Activated naive CD8-positive, alpha-beta T cell treated with anti-CD3 and anti-CD28 coated beads, Interleukin-2, amount 10 ng/mL, durations not matched to agents 7 days and 5 days (primary cell): ENCODE data around the gene CCNDBP1. TPM values are rescaled to one million over a fixed set of nuclear protein-coding genes. Genes with fewer than 3 reads are reported as not detected.
"Not testable (repeated sequence)": the region's sequence is repeated elsewhere in the genome, so short reads cannot be mapped to it uniquely, and the experiment has no call there.

Source experiments
- ATAC-seq: fragments of 150-1000 bp; cut with Tn5 transposase; one replicate; pipeline ENCODE4 v1.10.0; 2021; ENCODE audit warnings: low read depth, moderate library complexity
- POLR2A ChIA-PET: fragments of 350-600 bp; sonication (Branson Sonifier 250); formaldehyde crosslinking; loops from one replicate; lab custom pipeline; 2021; ENCODE audit warnings: antibody characterized with exemption; lab: Charles Lee
- DNase-seq: peaks from one replicate; pipeline ENCODE4 v3.0.0; 2021
- H3K27ac Mint-ChIP-seq: one replicate; pipeline ENCODE4 v1.8.0; 2022; ENCODE audit warnings: mild to moderate bottlenecking, mixed read lengths
- H3K27me3 Mint-ChIP-seq: one replicate; pipeline ENCODE4 v1.8.0; 2022; ENCODE audit warnings: mild to moderate bottlenecking, moderate library complexity, mixed read lengths
- H3K36me3 Mint-ChIP-seq: one replicate; pipeline ENCODE4 v1.8.0; 2021; ENCODE audit warnings: mild to moderate bottlenecking, mixed read lengths
- H3K4me1 Mint-ChIP-seq: one replicate; pipeline ENCODE4 v1.8.0; 2021; ENCODE audit warnings: mixed read lengths
- H3K4me3 Mint-ChIP-seq: one replicate; pipeline ENCODE4 v1.8.0; 2022; ENCODE audit warnings: mild to moderate bottlenecking, moderate library complexity, mixed read lengths
- H3K9me3 Mint-ChIP-seq: one replicate; pipeline ENCODE4 v1.8.0; 2021; ENCODE audit warnings: mixed read lengths
- total RNA-seq, 2 experiments: library from RNA; stranded (reverse); gene quantifications; one replicate each; pipeline ENCODE4 v1.2.3, GENCODE V29; 2021

The CCNDBP1 gene
- total RNA-seq, 2 experiments from 2014 or later = 80.4 to 86.5 TPM

- H3K4me1 Mint-ChIP-seq = no peaks in the 10 kb centered on the region
- H3K4me3 Mint-ChIP-seq = no peak overlapping the region
- H3K27ac Mint-ChIP-seq = no peak overlapping the region
- DNase-seq = no peak
- ATAC-seq = no peak
- no peaks in the 10 kb centered on the region for H3K36me3 Mint-ChIP-seq
- no peaks in the 10 kb centered on the region for H3K9me3 Mint-ChIP-seq
- POLR2A ChIA-PET = no interaction called here
- peaks cover 21% of the 10 kb centered on the region for H3K27me3 Mint-ChIP-seq
These were observed 28.3 kb downstream of the CCNDBP1 start for GRCh38 chr15:43213466-43213865.

DNA sequence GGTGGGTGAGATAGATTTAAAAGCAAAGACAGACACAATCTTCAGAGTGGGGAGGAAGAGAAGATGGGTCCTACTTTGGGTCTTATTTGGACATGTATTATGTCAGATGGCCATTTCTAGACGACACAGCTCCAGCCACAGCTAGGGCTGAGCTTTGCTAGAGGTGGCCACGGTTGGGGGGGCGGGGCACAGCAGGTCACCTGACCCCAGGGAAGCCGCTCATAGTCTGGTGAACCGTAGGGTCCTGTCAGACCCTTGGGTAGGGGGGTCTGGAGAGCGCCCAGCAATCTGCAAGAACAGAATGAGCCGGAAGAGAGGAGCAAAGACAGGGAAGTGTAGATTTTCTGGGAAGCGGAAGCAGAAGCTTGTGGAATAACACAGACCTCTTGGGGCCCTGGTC lies 29.0 kb downstream of the CCNDBP1 start:
- POLR2A ChIA-PET = no interaction called here
- no peaks in the 10 kb centered on the region for H3K36me3 Mint-ChIP-seq
- peaks cover 20% of the 10 kb centered on the region for H3K27me3 Mint-ChIP-seq
- H3K4me3 Mint-ChIP-seq = no peak overlapping the region
- DNase-seq (no peak), ATAC-seq (no peak)
- H3K9me3 Mint-ChIP-seq = no peaks in the 10 kb centered on the region
- no peak overlapping the region for H3K27ac Mint-ChIP-seq
- H3K4me1 Mint-ChIP-seq = no peaks in the 10 kb centered on the region

GRCh38 chr15:43214592-43215295 lies 29.5 kb downstream of the CCNDBP1 start:
- no peak for ATAC-seq
- no peak overlapping the region for H3K4me3 Mint-ChIP-seq
- H3K9me3 Mint-ChIP-seq = no peaks in the 10 kb centered on the region
- POLR2A ChIA-PET = no interaction called here
- DNase-seq = no peak
- no peaks in the 10 kb centered on the region for H3K36me3 Mint-ChIP-seq
- no peaks in the 10 kb centered on the region for H3K4me1 Mint-ChIP-seq
- peaks cover 22% of the 10 kb centered on the region for H3K27me3 Mint-ChIP-seq
- H3K27ac Mint-ChIP-seq = no peak overlapping the region

DNA sequence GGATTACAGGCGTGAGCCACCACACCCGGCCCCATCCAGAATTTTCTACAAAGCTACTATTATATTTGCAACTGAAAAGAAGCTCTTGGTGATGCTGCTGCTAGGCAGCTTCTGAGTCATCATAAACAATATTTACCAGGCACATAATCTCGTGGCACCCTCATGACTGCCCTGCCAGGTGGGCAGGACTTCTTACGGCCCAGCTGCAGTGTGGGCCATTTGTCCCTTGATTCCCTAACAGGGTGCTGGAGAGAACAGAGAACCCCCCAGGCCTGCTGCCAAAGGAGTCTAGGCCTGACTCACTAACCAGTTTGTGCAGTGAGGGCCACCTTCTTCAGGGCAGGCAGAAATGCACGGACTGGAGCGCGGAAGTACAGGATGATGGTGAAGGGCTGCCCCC lies 30.8 kb downstream of the CCNDBP1 start:
- Mint-ChIP-seq H3K27ac (no peak overlapping the region), H3K9me3 (no peaks in the 10 kb centered on the region), H3K4me1 (peaks cover 4% of the 10 kb centered on the region), H3K27me3 (peaks cover 27% of the 10 kb centered on the region), H3K4me3 (no peak overlapping the region), H3K36me3 (no peaks in the 10 kb centered on the region)
- POLR2A ChIA-PET = no interaction called here
- no peak for ATAC-seq
- no peak for DNase-seq

GRCh38 chr15:43218908-43219706 lies 33.9 kb downstream of the CCNDBP1 start:
- POLR2A ChIA-PET = no interaction called here
- H3K9me3 Mint-ChIP-seq = no peaks in the 10 kb centered on the region
- H3K27me3 Mint-ChIP-seq = peaks cover 41% of the 10 kb centered on the region
- no peaks in the 10 kb centered on the region for H3K36me3 Mint-ChIP-seq
- ATAC-seq (no peak), DNase-seq (no peak)
- peaks cover 4% of the 10 kb centered on the region for H3K4me1 Mint-ChIP-seq
- no peak overlapping the region for H3K4me3 Mint-ChIP-seq
- no peak overlapping the region for H3K27ac Mint-ChIP-seq

GRCh38 chr15:43219929-43220928 lies 35.0 kb downstream of the CCNDBP1 start:
- no peak overlapping the region for H3K27ac Mint-ChIP-seq
- H3K27me3 Mint-ChIP-seq = peaks cover 42% of the 10 kb centered on the region
- H3K4me1 Mint-ChIP-seq = peaks cover 4% of the 10 kb centered on the region

GRCh38 chr15:43220991-43221403 lies 35.8 kb downstream of the CCNDBP1 start, which contains the start of gene EPB42:
Gene EPB42, minus strand, starts transcription at chr15:43221018. Its CDS starts 193 bp downstream, at chr15:43220825.
- peaks cover 6% of the 10 kb centered on the region for H3K4me1 Mint-ChIP-seq
- H3K27ac Mint-ChIP-seq = no peak within 1 kb of the TSS
- no peak for ATAC-seq
- DNase-seq = no peak
- H3K27me3 Mint-ChIP-seq = peaks cover 42% of the 10 kb centered on the region
- no peak within 1 kb of the TSS for H3K4me3 Mint-ChIP-seq
- POLR2A ChIA-PET = no interaction called here
- H3K36me3 Mint-ChIP-seq = no peaks in the 10 kb centered on the region
- no peaks in the 10 kb centered on the region for H3K9me3 Mint-ChIP-seq

More at GRCh38 chr15:43219929-43220928, 35.0 kb downstream of the CCNDBP1 start:
- DNase-seq (no peak), ATAC-seq (no peak)
- Mint-ChIP-seq H3K9me3 (no peaks in the 10 kb centered on the region), H3K4me3 (no peak overlapping the region), H3K36me3 (no peaks in the 10 kb centered on the region)
- POLR2A ChIA-PET = no interaction called here

DNA sequence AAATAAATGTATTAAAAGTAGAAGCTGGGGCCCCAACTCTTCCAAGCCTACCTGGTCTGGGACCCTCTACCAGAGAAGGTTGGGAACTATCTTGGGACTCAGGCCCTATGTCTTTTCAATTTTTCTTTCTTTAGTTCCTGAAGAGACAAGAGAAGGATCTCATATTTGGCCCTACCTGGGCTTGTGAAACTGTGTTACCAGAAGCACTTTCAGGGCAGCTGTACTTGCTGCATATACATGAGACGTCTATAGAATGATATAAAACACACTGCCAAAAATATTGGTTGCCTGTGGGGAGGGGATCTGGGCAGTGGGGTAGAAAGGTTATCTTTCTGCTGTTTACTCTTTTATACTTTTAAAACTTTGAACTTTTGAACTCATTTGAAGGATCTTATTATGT lies 36.2 kb downstream of the CCNDBP1 start:
- ATAC-seq = no peak
- POLR2A ChIA-PET = interaction anchor here (0.7 kb wide), 1 partner anchor 587 kb away, joined by 3 read pairs; no protein-coding TSS in a partner anchor
- peaks cover 42% of the 10 kb centered on the region for H3K27me3 Mint-ChIP-seq
- peaks cover 6% of the 10 kb centered on the region for H3K4me1 Mint-ChIP-seq
- H3K4me3 Mint-ChIP-seq = no peak overlapping the region
- H3K9me3 Mint-ChIP-seq = no peaks in the 10 kb centered on the region
- DNase-seq = no peak
- H3K36me3 Mint-ChIP-seq = no peaks in the 10 kb centered on the region
- no peak overlapping the region for H3K27ac Mint-ChIP-seq

DNA sequence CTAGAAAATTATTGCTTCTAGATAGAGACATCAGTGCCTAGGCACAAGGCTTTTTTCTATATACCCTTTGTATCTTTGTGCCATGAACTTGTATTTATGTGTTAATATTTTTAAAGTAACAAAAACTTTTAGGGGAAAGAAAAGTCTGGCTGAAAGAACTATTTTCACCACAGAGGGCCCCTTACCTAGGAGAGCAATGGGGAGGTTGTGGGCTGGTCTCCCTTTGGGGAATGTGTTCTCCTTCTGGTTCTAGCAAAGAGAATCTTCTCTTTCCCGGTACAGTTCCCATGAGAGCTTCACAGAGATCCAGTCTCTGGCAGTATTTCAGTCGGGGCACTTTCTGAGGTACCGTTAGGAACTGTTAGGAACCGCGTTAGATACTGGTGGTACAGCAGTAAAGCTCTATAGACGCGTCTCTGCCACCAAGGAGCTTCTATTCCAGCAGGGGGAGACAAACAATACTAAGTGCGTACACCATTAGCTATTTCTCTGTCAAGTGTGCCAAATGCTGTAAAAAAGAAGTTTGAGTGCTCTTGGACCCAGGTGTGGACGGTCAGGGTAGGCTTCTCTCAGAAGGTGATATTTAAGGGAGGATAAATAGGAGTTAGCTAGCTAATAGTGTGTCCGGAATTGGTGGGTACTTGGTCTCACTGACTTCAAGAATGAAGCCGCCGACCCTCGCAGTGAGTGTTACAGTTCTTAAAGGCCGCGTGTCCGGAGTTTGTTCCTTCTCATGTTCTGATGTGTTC lies 40.2 kb downstream of the CCNDBP1 start:
- Mint-ChIP-seq H3K36me3 (no peaks in the 10 kb centered on the region), H3K27me3 (peaks cover 31% of the 10 kb centered on the region), H3K4me1 (peaks cover 2% of the 10 kb centered on the region), H3K27ac (no peak overlapping the region), H3K9me3 (no peaks in the 10 kb centered on the region), H3K4me3 (peak overlapping the region; percentile 31)
- ATAC-seq (peak; percentile 98), DNase-seq (no peak)
- POLR2A ChIA-PET = interaction anchor here (0.9 to 1.4 kb wide), 4 partner anchors 31 to 60 kb away, joined by 3 to 7 read pairs (median 4); no protein-coding TSS in a partner anchor

GRCh38 chr15:43225950-43226255 lies 40.7 kb downstream of the CCNDBP1 start:
- H3K36me3 Mint-ChIP-seq, H3K9me3 Mint-ChIP-seq, H3K4me1 Mint-ChIP-seq, H3K27ac Mint-ChIP-seq, DNase-seq, ATAC-seq: not testable (repeated sequence)
- POLR2A ChIA-PET = interaction anchor here (0.9 to 1.4 kb wide), 4 partner anchors 31 to 60 kb away, joined by 3 to 7 read pairs (median 4); no protein-coding TSS in a partner anchor
- H3K4me3 Mint-ChIP-seq = peak overlapping the region; percentile 31
- peaks cover 30% of the 10 kb centered on the region for H3K27me3 Mint-ChIP-seq

- Mint-ChIP-seq H3K9me3 (no peaks in the 10 kb centered on the region), H3K4me1 (peaks cover 1% of the 10 kb centered on the region), H3K27me3 (peaks cover 28% of the 10 kb centered on the region), H3K36me3 (no peaks in the 10 kb centered on the region), H3K4me3 (no peak overlapping the region), H3K27ac (no peak overlapping the region)
- POLR2A ChIA-PET = interaction anchor here (1.4 kb wide), 1 partner anchor 30 kb away, joined by 5 read pairs; no protein-coding TSS in a partner anchor
- DNase-seq = no peak
- ATAC-seq = no peak
These were observed 41.5 kb downstream of the CCNDBP1 start for GRCh38 chr15:43226436-43227305.

- POLR2A ChIA-PET = no interaction called here
- Mint-ChIP-seq H3K27ac (no peak overlapping the region), H3K4me3 (no peak overlapping the region), H3K4me1 (peaks cover 10% of the 10 kb centered on the region), H3K9me3 (no peaks in the 10 kb centered on the region), H3K36me3 (no peaks in the 10 kb centered on the region), H3K27me3 (peaks cover 10% of the 10 kb centered on the region)
- DNase-seq (no peak), ATAC-seq (no peak)
These were observed 44.8 kb downstream of the CCNDBP1 start for GRCh38 chr15:43229977-43230376.
